WTC11 (cell line): Measurements from ENCODE around the gene NOG. TPM values are rescaled to one million over a fixed set of nuclear protein-coding genes. Genes with fewer than 3 reads are reported as not detected.

ENCODE experiments used
- ATAC-seq: fragments of 200-7000 bp; cut with Tn5 transposase; 2 replicates; pipeline ENCODE4 v1.10.0; 2021; ENCODE audit warnings: mild to moderate bottlenecking, moderate library complexity
- CTCF ChIA-PET: fragments of 300-600 bp; sonication (Branson Sonifier 250); formaldehyde crosslinking; loops from one replicate; lab custom pipeline; 2021; ENCODE audit warnings: antibody characterized with exemption; lab: Charles Lee
- POLR2A ChIA-PET: fragments of 350-600 bp; sonication (Branson Sonifier 250); formaldehyde crosslinking; loops from one replicate; lab custom pipeline; 2021; ENCODE audit warnings: antibody characterized with exemption; lab: Charles Lee
- DNase-seq: peaks from one replicate; pipeline ENCODE4 v3.0.0; 2021; ENCODE audit warnings: low spot score
- H3K27ac Mint-ChIP-seq: 2 replicates; pipeline ENCODE4 v1.8.0; 2021; ENCODE audit warnings: mixed read lengths
- H3K27me3 Mint-ChIP-seq: 2 replicates; pipeline ENCODE4 v1.8.0; 2021; ENCODE audit warnings: low read depth, mild to moderate bottlenecking, moderate library complexity, mixed read lengths
- H3K36me3 Mint-ChIP-seq: 2 replicates; pipeline ENCODE4 v1.8.0; 2021; ENCODE audit warnings: mixed read lengths
- H3K4me1 Mint-ChIP-seq: 2 replicates; pipeline ENCODE4 v1.8.0; 2022; ENCODE audit warnings: mixed read lengths
- H3K4me3 Mint-ChIP-seq: 2 replicates; pipeline ENCODE4 v1.8.0; 2021; ENCODE audit warnings: mild to moderate bottlenecking, moderate library complexity, mixed read lengths
- H3K9me3 Mint-ChIP-seq: 2 replicates; pipeline ENCODE4 v1.8.0; 2021; ENCODE audit warnings: mixed read lengths
- ATF6 ChIP-seq: sonication (generic); formaldehyde crosslinking; IDR thresholded peaks from 2 replicates; pipeline ENCODE4 v1.8.1; 2023; ENCODE audit warnings: mild to moderate bottlenecking, missing genetic modification reagents
- E2F1 ChIP-seq: sonication (generic); formaldehyde crosslinking; IDR thresholded peaks from 2 replicates; pipeline ENCODE4 v1.8.0; 2022; ENCODE audit warnings: mild to moderate bottlenecking, missing genetic modification reagents
- EMX1 ChIP-seq: fragments of 250-450 bp; sonication (Bioruptor Pico); IDR thresholded peaks from 2 replicates; pipeline ENCODE4 v1.8.0; 2021; ENCODE audit warnings: mild to moderate bottlenecking
- FOXK1 ChIP-seq: sonication (generic); formaldehyde crosslinking; IDR thresholded peaks from 2 replicates; pipeline ENCODE4 v1.8.0; 2022; ENCODE audit warnings: mild to moderate bottlenecking, moderate library complexity, missing genetic modification reagents
- FOXP1 ChIP-seq: sonication (generic); formaldehyde crosslinking; IDR thresholded peaks from 2 replicates; pipeline ENCODE4 v1.8.0; 2022; ENCODE audit warnings: missing genetic modification reagents, mild to moderate bottlenecking, moderate library complexity, borderline replicate concordance
- GABPB1 ChIP-seq: sonication (generic); formaldehyde crosslinking; IDR thresholded peaks from 2 replicates; pipeline ENCODE4 v1.8.1; 2023; ENCODE audit warnings: mild to moderate bottlenecking, missing genetic modification reagents
- GRHL2 ChIP-seq: fragments of 250-450 bp; sonication (Bioruptor Pico); IDR thresholded peaks from 2 replicates; pipeline ENCODE4 v1.8.0; 2022; ENCODE audit warnings: mild to moderate bottlenecking, moderate library complexity; ENCODE audit not compliant: insufficient replicate concordance, severe bottlenecking
- HMGA2 ChIP-seq: fragments of 250-450 bp; sonication (Bioruptor Pico); IDR thresholded peaks from 2 replicates; pipeline ENCODE4 v1.4.0; 2021; ENCODE audit warnings: mild to moderate bottlenecking, moderate library complexity
- IRF2 ChIP-seq: sonication (generic); formaldehyde crosslinking; IDR thresholded peaks from 2 replicates; pipeline ENCODE4 v1.8.0; 2022; ENCODE audit warnings: low read depth, missing genetic modification reagents, borderline replicate concordance
- JAZF1 ChIP-seq: fragments of 250-450 bp; sonication (Bioruptor Pico); IDR thresholded peaks from 2 replicates; pipeline ENCODE4 v1.9.0; 2021; ENCODE audit warnings: moderate library complexity, mild to moderate bottlenecking, inconsistent platforms
- KAT7 ChIP-seq: sonication (generic); formaldehyde crosslinking; IDR thresholded peaks from 2 replicates; pipeline ENCODE4 v1.8.1; 2023; ENCODE audit warnings: missing genetic modification reagents, mild to moderate bottlenecking, borderline replicate concordance
- NFE2L1 ChIP-seq: sonication (generic); formaldehyde crosslinking; IDR thresholded peaks from 2 replicates; pipeline ENCODE4 v1.8.1; 2023; ENCODE audit warnings: missing genetic modification reagents
- NFYB ChIP-seq: sonication (generic); formaldehyde crosslinking; conservative IDR thresholded peaks from 2 replicates; pipeline ENCODE4 v1.8.0; 2022; ENCODE audit warnings: low read depth, missing genetic modification reagents
- NR2C2 ChIP-seq: sonication (generic); formaldehyde crosslinking; IDR thresholded peaks from 2 replicates; pipeline ENCODE4 v1.8.0; 2022; ENCODE audit warnings: mild to moderate bottlenecking, missing genetic modification reagents
- NR3C1 ChIP-seq: sonication (generic); formaldehyde crosslinking; conservative IDR thresholded peaks from 2 replicates; pipeline ENCODE4 v1.8.1; 2023; ENCODE audit warnings: low read depth, mild to moderate bottlenecking, missing genetic modification reagents
- PRDM15 ChIP-seq: sonication (generic); formaldehyde crosslinking; IDR thresholded peaks from 2 replicates; pipeline ENCODE4 v1.8.0; 2022; ENCODE audit warnings: missing genetic modification reagents
- PRRX2 ChIP-seq: fragments of 250-450 bp; sonication (Bioruptor Pico); IDR thresholded peaks from 2 replicates; pipeline ENCODE4 v1.8.0; 2021; ENCODE audit warnings: mild to moderate bottlenecking
- SP1 ChIP-seq: sonication (generic); formaldehyde crosslinking; conservative IDR thresholded peaks from 2 replicates; pipeline ENCODE4 v1.8.1; 2022; ENCODE audit warnings: missing genetic modification reagents
- TEAD4 ChIP-seq: sonication (generic); formaldehyde crosslinking; IDR thresholded peaks from 2 replicates; pipeline ENCODE4 v1.8.0; 2022; ENCODE audit warnings: mild to moderate bottlenecking, missing genetic modification reagents
- ZMAT4 ChIP-seq: fragments of 250-450 bp; sonication (Bioruptor Pico); IDR thresholded peaks from 2 replicates; pipeline ENCODE4 v1.9.0; 2021; ENCODE audit warnings: mild to moderate bottlenecking
- ZNF281 ChIP-seq: sonication (generic); formaldehyde crosslinking; IDR thresholded peaks from 2 replicates; pipeline ENCODE4 v1.8.0; 2023; ENCODE audit warnings: mild to moderate bottlenecking, missing genetic modification reagents
- ZNF423 ChIP-seq: fragments of 250-450 bp; sonication (Bioruptor Pico); IDR thresholded peaks from 2 replicates; pipeline ENCODE4 v2.1.2; 2022; ENCODE audit warnings: mild to moderate bottlenecking, moderate library complexity
- total RNA-seq: library from RNA; stranded (reverse); gene quantifications from 3 replicates; pipeline ENCODE4 v1.2.3, GENCODE V29; 2021
- TF ChIP-seq, protein P1 (sequence below): fragments of 250-450 bp; sonication (Bioruptor Pico); IDR thresholded peaks from 2 replicates; pipeline ENCODE4 v1.9.0; 2021; ENCODE audit warnings: mild to moderate bottlenecking

Gene NOG
- total RNA-seq, 1 experiment from 2014 or later = 1.2 TPM

- no peak for ATAC-seq
- TF ChIP-seq NFYB (no peak), PRRX2 (no peak), GABPB1 (no peak), SP1 (CRISPR knock-in tag) (no peak), E2F1 (CRISPR knock-in tag) (no peak), ZMAT4 (CRISPR knock-in tag) (no peak), HMGA2 (no peak), NFE2L1 (CRISPR knock-in tag) (no peak), FOXK1 (CRISPR knock-in tag) (no peak), PRDM15 (CRISPR knock-in tag) (no peak), TEAD4 (CRISPR knock-in tag) (no peak), NR2C2 (CRISPR knock-in tag) (no peak)
- TF ChIP-seq, all 79 proteins: peak for 0
- no peaks in the 10 kb centered on the region for H3K36me3 Mint-ChIP-seq
- no peaks in the 10 kb centered on the region; the same call in 1 of the 2 replicates for H3K27me3 Mint-ChIP-seq
- no peak overlapping the region for H3K27ac Mint-ChIP-seq
- ChIA-PET POLR2A (no interaction called here), CTCF (interaction anchor here (1.4 kb wide), 1 partner anchor 144 kb away, joined by 3 read pairs; no protein-coding TSS in a partner anchor)
- DNase-seq = no peak
- H3K4me1 Mint-ChIP-seq = 0 out of 2 replicates have a peak, but pooled peaks cover 2% of the 10 kb centered on the region
- H3K4me3 Mint-ChIP-seq = no peak overlapping the region
- no peaks in the 10 kb centered on the region for H3K9me3 Mint-ChIP-seq
Measured at GRCh38 chr17:56571456-56571855, 22.0 kb upstream of the NOG start.

DNA sequence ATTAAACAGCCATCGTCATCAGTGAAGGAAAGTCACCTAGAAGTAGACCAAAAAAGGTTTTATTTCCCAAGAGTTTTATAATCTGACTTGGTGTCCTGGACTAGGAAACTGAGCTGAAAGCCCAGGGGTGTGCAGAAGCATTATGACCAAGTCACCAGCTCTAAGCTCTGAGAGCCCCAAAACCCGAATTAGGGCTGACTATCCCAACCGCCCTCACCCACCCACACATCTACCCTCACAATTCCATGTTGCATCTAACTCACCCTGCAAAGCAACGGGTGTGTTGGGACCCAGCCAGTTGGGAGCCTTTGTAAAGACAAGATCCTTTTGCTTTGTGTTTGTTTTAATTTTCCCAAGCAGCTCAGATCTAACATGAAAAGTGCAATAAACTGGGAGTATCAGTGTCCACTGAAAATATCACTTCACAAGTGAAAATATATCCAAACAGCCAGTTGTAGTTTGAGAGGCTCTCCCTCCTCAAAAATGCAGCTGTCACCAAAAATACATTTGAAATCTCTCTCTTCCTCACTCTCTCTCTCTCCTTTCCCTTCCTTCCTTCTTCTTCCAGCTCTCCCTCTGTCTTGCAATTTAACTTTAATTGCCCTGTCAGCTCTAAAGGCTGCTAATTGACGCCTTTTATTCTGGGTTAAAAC is 16.2 kb upstream of the NOG start:
- CTCF ChIA-PET = interaction anchor here (0.6 to 3.9 kb wide), 9 partner anchors 15 to 203 kb away, joined by 3 to 21 read pairs (median 4); partner anchors contain the start of gene NOG
- Mint-ChIP-seq H3K4me3 (peak overlapping the region; percentile 12; the same call in 1 of the 2 replicates), H3K4me1 (peaks cover 23% of the 10 kb centered on the region), H3K27ac (no peak overlapping the region), H3K27me3 (no peaks in the 10 kb centered on the region; the same call in 1 of the 2 replicates), H3K36me3 (no peaks in the 10 kb centered on the region), H3K9me3 (peaks cover 7% of the 10 kb centered on the region)
- DNase-seq (no peak), ATAC-seq (no peak; the same call in 1 of the 2 replicates)
- POLR2A ChIA-PET = no interaction called here
- TF ChIP-seq JAZF1 (CRISPR knock-in tag) (no peak), ATF6 (CRISPR knock-in tag) (no peak), ZNF281 (CRISPR knock-in tag) (no peak), GRHL2 (CRISPR knock-in tag) (no peak), EMX1 (CRISPR knock-in tag) (no peak), ZNF423 (CRISPR knock-in tag) (no peak), SP1 (CRISPR knock-in tag) (no peak), NR3C1 (CRISPR knock-in tag) (no peak), FOXP1 (CRISPR knock-in tag) (no peak), KAT7 (CRISPR knock-in tag) (no peak), IRF2 (CRISPR knock-in tag) (no peak)
- TF ChIP-seq, protein P1, sequence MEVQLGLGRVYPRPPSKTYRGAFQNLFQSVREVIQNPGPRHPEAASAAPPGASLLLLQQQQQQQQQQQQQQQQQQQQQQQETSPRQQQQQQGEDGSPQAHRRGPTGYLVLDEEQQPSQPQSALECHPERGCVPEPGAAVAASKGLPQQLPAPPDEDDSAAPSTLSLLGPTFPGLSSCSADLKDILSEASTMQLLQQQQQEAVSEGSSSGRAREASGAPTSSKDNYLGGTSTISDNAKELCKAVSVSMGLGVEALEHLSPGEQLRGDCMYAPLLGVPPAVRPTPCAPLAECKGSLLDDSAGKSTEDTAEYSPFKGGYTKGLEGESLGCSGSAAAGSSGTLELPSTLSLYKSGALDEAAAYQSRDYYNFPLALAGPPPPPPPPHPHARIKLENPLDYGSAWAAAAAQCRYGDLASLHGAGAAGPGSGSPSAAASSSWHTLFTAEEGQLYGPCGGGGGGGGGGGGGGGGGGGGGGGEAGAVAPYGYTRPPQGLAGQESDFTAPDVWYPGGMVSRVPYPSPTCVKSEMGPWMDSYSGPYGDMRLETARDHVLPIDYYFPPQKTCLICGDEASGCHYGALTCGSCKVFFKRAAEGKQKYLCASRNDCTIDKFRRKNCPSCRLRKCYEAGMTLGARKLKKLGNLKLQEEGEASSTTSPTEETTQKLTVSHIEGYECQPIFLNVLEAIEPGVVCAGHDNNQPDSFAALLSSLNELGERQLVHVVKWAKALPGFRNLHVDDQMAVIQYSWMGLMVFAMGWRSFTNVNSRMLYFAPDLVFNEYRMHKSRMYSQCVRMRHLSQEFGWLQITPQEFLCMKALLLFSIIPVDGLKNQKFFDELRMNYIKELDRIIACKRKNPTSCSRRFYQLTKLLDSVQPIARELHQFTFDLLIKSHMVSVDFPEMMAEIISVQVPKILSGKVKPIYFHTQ = no peak
- TF ChIP-seq, all 79 proteins: peak for 0
